Cerebellar cortex (tissue), 1 donor: ENCODE data around the gene PHLDA3.
A peak's percentile ranks its signal among the peaks of the same experiment; 100 is the strongest.

Source experiments
- DNase-seq: peaks from one replicate; pipeline ENCODE4 v3.0.0-alpha.2; 2015; ENCODE audit warnings: low spot score

The PHLDA3 gene

DNA sequence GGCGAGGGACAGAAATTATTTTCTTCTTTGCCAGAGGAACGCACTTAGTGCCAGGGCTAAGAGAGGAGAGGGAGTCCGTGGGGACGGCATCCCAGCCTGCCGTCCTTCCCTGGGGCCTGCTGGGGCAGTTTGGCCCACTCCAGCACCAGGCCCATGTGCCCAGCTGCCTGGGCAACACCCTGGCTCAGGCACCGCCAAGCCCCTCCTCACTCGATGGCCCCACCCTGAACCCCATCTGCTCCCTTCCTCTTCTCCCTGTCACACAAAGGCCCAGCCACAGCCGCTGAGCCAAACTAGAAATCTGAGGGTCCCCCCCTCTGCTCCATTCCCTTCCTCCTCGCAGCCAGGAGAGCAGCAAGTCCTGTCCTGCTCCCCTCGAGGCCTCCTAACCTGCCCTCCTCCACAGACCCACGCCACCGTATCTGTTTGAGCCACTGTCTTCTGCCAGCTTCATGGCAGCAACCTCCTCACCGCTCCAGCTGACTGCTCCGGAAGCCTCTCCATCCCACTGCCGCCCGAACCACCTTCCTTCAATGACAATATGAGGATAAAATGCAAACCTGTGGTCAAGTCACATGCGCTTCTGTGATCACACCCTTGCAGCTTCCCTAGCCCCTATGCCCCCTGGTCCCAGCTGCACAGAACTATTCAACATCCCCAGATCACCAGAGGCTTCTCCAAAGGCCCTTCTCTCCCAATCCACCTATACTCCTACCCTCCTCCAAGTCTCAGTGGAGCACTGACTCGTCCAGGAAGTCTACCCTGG, 39.1 kb downstream of the PHLDA3 start:
- DNase-seq: no peak

DNA sequence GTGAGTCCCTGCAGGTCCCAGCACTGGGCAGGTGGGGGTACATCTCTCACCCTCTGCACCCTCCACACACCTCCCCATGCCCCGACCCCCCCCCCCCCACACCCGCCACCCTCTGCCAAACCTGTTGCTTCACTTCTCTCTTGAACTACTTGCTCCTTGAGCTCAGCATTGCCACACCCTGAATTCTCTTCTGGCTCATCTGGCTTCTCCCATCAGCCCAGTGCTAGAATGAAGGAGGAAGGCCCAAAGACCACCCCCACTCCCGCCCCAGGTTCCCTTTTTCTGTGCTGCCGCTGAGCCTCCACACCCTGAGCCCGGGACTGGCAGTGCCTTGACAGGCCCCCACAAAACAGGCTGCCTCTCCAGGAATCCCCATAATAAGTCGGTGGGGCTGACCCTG, 41.0 kb downstream of the PHLDA3 start:
- no peak for DNase-seq

DNA sequence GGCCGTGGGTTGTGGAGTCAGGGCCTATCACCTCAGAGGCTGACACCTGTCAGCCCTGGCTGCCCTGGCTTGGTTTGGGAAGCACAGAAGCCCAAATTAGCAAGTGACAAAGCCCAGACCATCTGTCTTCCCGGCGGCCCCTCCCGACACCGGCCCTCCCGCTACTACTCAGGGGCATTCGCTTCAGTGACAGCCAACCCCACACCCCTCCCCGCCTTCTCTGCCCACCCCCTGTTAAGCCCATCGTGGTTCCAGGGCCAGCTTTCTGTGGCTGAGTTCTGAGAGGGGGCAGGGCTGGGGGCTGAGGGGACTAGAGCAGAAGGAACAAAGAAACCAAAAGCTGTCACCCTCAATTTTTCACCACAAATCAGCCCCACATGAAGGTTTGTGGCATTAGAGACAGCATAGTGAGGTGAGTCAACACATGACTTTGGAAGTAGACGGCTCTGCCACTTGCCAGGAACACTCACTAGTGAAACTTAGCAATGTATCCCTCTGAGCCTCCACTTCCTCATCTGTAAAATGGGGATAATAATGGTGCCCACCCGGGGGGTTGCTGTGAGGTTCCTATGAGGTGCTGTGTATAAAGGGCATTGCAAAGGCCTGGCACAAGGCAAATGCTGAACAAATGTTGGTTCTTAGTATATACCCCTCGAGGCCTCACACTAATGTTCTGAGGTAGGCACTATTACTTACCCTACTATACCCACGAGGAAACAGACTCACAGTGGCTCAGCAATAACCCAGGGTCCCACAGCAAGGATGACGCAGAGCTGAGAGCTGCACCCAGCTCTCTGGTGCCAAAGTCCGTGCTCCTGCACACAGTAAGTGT, 42.3 kb downstream of the PHLDA3 start:
- DNase-seq: peak; percentile 93

DNA sequence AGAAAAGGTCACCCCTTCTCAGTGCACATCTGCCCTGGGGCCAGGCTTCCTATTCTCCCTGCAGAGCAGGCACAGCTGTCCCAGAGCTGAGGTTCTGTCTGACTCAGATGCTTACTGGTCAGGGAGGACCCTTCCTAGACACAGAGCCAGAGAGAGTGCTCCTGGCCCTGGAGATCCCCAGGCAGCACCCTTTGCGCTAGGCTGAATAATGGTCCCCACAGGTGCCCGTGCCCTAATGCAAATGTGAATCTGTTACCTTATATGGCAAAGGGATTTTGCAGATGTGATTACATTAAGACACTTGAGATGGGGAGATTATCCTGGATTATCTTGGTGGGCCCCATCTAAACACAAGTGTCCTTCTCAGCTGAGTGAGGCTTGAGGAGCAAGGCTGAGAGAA, 44.8 kb downstream of the PHLDA3 start:
- no peak for DNase-seq

DNA sequence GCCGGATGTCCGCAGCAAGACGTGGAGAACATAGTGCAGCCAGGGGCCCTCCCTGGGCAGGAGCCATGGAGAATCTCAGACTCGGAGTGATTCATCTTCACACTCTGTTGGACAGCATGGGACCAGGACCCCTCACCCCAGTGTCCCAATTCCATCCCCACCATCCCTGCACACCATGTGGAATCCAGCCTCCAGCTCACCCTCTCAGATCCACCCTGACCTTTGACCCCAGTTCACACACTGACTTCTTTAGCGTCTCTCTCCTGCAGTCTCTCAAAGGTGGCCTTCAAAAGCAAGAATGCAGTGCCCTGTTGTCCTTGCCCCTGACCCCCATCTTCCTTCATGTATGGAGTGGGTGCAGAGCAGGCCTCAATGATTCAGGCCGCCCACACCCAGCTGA, 45.3 kb downstream of the PHLDA3 start:
- DNase-seq: no peak

DNA sequence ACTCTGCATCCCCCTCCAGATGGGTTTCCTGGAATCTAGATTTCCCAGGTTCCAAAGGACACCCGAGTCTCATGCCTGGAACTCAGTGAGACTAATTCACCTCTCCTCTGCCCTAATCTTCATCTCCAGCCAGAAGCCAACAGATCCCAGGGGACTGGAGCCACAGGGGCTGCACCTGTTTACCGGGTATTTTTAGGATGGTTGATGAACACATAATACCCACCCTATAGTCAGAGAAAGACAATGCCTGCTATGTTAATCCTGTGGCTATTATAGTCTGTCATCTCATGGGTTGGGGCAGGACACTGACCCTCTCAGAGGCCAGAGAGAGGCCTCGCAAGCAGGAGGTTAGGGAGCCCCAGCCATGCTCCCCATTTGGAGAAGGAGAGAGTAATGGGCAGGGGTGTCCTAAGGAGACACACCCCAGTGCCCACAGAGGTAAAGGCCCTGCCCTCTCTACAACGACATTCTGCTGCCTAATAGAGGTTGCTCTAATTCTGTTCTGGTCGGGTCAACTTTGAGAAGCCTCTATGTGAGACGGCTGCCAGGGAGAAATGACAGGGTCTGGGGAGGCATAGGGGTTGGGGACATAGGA, 46.5 kb downstream of the PHLDA3 start:
- DNase-seq: no peak

DNA sequence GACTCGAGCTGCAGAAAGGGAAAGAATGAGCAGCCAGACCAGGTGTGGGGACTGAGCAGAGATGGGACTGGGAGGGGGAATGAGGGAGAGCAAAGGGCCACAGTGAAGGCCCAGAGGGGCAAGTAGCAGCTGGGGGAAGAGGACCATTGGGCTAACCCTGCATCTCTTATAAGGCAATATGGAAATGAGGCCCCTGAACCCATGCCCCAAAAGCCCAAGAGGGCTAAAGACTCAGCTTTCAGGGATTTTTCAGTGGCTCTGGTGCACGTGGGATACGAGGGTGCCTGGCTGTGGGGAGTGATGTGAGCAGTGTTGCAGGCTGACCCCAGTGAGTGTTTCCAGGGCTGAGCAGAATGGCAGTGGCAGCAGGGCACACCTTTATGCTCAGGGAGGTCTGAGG, 47.0 kb downstream of the PHLDA3 start:
- DNase-seq: no peak

DNA sequence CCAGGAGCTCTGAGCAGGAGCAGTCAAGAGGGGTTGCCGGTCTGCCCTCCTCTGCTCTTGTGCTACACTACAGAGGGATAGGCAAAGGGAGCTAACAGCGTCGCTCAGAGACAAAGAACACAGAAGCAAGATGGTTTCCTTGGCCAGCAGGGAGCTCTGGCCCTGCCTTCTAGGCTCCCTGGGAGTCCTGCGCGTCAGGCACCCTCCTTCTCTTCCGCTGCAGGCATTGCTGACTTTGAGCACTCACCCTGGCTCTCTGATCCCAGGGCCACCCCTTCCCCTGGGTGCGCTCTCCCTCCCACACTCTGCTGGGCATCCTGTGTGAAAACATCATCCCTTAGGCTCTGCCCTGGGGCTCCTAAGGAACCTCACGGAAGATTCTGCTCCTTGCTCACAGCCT, 47.9 kb downstream of the PHLDA3 start:
- no peak for DNase-seq

DNA sequence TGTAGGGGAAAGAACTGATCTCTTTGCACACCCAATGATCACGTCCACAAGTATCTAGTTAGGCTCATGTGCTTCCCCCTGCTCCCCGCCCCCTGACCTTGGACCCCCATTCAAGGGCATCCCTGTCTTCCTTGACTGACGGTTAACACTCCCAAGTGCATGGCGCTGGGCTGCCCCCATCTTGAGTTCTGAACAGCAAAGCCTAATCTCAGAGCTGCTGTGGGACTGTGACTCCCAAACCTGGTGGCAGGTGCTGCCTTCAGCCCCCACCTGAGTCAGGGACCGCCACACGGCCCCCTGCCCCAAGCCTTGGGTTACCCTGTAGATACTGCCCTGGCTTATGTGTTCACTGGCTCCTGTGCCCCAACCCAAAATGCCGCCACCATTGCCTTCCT, 48.4 kb downstream of the PHLDA3 start:
- DNase-seq: no peak

DNA sequence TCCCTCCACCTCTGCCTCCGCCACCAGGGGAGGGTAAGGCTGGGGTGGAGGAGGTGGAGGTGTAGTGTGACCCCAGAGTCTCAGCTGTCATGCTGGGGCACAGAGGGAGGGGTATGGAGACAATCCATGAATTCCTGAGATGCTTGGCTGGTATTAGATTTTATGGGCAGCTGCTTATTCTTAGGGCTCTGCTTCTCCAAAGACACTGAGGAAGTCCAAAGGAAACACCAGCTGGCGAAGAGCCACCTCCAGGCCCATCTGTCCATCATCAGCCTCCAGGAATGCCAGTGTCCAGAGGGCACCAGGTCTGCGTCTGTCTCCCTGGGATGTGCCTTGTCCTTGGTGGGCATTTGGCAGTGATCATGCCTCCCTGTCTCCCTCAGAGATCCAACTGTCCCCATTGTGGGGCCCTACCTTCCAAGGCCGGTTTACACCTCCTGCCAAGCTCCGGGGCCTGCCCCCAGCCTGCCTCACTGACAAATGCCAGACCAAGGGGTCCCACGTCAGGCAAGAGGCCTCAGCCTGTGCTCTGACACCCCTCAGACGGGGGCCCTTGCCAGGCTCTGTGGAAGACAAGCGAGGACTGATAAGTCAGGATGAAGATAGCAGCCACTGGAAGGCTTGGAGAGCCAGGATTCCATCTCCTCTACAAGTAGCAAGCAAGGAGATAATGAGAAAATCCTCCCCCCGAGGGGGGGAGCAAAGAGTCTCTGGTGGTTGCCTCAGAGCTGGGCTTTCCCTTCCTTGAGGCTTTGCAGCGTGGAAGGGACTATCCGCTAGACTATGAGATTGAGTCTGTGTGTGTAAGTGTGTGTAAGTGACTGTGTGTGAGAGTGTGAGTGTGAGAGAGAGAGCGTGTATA, 49.0 kb downstream of the PHLDA3 start:
- DNase-seq: no peak

DNA sequence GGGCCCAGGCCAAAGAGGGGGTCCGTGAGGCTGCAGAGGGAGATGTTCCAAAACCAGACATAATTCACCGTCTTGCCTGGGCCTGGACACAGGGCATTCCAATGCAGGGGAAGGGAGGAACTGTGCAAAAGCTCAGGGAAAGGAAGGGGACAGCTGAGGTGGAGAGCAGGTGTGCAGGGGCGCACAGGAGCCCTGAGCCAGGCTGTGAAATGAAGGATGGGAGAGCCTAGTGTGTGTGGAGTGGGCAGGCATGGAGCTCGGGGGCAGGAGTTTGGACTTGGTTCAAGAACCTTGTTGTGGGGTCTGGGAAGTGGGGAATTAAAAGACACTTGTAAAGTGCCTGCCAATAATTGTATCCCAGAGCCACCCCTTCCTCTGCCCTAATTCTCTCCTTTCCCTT, 49.7 kb downstream of the PHLDA3 start:
- DNase-seq: no peak

DNA sequence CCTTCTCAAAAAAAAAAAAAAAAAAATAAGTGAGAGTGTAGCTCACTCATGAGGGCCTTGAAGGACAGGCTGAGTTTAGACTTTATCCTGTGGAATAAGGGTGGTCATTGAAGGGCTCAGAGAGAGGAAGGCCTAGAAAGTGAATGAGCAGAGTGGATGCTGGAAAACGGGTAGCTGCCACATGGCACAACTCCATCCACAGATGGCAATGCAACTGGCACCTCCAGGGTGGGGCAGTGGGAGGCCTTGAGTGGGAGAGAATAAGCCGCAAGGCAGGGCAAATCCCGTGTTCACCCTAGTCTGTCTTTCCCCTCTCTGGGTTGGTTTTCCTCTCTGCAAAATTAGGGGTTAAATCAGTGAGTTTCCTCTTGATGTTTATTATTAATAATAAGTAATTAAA, 50.5 kb downstream of the PHLDA3 start:
- peak; percentile 52 for DNase-seq
